HepG2 (cell line): ENCODE results near the gene SEC61A1. TPM values are rescaled to one million over a fixed set of nuclear protein-coding genes. Genes with fewer than 3 reads are reported as not detected.

Source experiments
- ATAC-seq: fragments of 200-7000 bp; cut with Tn5 transposase; 3 replicates; pipeline ENCODE4 v1.9.1; 2020; ENCODE audit warnings: mild to moderate bottlenecking, moderate library complexity
- BruUV-seq: library from RNA; stranded (reverse); fragments of 400-500 nt; replicated peaks from 2 replicates; lab custom pipeline; 2021; lab: Mats Ljungman, UMichigan
- CTCF ChIA-PET: fragments of 300-600 bp; formaldehyde crosslinking; extraction: SDS; loops from one replicate; lab custom pipeline; 2021; ENCODE audit warnings: low total read pairs, inconsistent platforms, low intra/inter-chr PET ratio; lab: Yijun Ruan, JAX
- POLR2A ChIA-PET: fragments of 350-600 bp; sonication (Branson Sonifier 250); formaldehyde crosslinking; loops from one replicate; lab custom pipeline; 2020; ENCODE audit warnings: antibody characterized with exemption, inconsistent platforms; lab: Yijun Ruan, JAX
- DNase-seq: peaks from one replicate; pipeline ENCODE4 v3.0.0-alpha.2; 2015; ENCODE audit warnings: low spot score
- FAIRE-seq: peaks from 3 replicates; lab custom pipeline; 2011; peaks lifted over from hg19 to GRCh38; lab: Jason Lieb, UNC
- H2AFZ ChIP-seq: one replicate; pipeline ENCODE4 v1.6.1; 2011; ENCODE audit warnings: low read length, inconsistent platforms
- H3K27ac ChIP-seq: fragments of 300-600 bp; 3 replicates; pipeline ENCODE4 v1.8.0; 2011; ENCODE audit warnings: mixed run types, mild to moderate bottlenecking, mixed read lengths, low read length, inconsistent platforms; ENCODE audit not compliant: insufficient read depth; ENCODE audit errors: extremely low read length
- H3K27me3 ChIP-seq, 2 experiments: fragments of 200-600 bp in 1 of 2; 2 replicates in 1 of 2; 3 replicates in 1 of 2; pipeline versions ENCODE4 v1.6.0 to v1.8.0; 2011; ENCODE audit warnings: low read length in 2 of 2, mild to moderate bottlenecking in 2 of 2, moderate library complexity in 2 of 2, inconsistent platforms in 1 of 2; ENCODE audit not compliant: insufficient read depth in 2 of 2, control insufficient read depth in 1 of 2
- H3K36me3 ChIP-seq, 2 experiments: fragments of 200-600 bp in 1 of 2; replicated peaks in 1 of 2; 2 replicates in 1 of 2; 3 replicates in 1 of 2; pipeline versions ENCODE4 v1.5.1 to v1.8.0; 2011; ENCODE audit warnings: low read length in 2 of 2, inconsistent platforms in 1 of 2; ENCODE audit not compliant: insufficient read depth in 2 of 2, control insufficient read depth in 1 of 2
- H3K4me1 ChIP-seq: 2 replicates; pipeline ENCODE4 v1.5.1; 2012; ENCODE audit warnings: low read length, inconsistent platforms; ENCODE audit not compliant: insufficient read depth
- H3K4me2 ChIP-seq: 2 replicates; pipeline ENCODE4 v1.6.0; 2011; ENCODE audit warnings: low read depth, low read length, inconsistent platforms
- H3K4me3 ChIP-seq, 3 experiments: fragments of 200-600 bp in 1 of 3; sonication (generic), shearing (Covaris generic) in 1 of 3; replicated peaks in 1 of 3; 2 replicates each; pipeline ENCODE4 v1.5.1; 2011 to 2016; ENCODE audit warnings: low read length in 3 of 3, inconsistent platforms in 2 of 3, low read depth in 2 of 3, mild to moderate bottlenecking in 2 of 3, control low read depth in 1 of 3, mixed read lengths in 1 of 3; ENCODE audit not compliant: insufficient read depth in 1 of 3
- H3K79me2 ChIP-seq: one replicate; pipeline ENCODE4 v1.6.1; 2011; ENCODE audit warnings: low read length, inconsistent platforms; ENCODE audit not compliant: insufficient read depth
- H3K9ac ChIP-seq: 2 replicates; pipeline ENCODE4 v1.6.0; 2011; ENCODE audit warnings: mild to moderate bottlenecking, low read depth, low read length, inconsistent platforms; ENCODE audit not compliant: insufficient read depth
- H3K9me3 ChIP-seq: 2 replicates; pipeline ENCODE4 v1.5.1; 2012; ENCODE audit warnings: mild to moderate bottlenecking, low read length
- H4K20me1 ChIP-seq: 2 replicates; pipeline ENCODE4 v1.6.0; 2011; ENCODE audit warnings: inconsistent platforms, mild to moderate bottlenecking, low read length, moderate library complexity; ENCODE audit not compliant: insufficient read depth
- ERF ChIP-seq: IDR thresholded peaks from 2 replicates; pipeline ENCODE4 v1.6.1; 2018; ENCODE audit warnings: missing biosample characterization, missing genetic modification reagents
- HNF4G ChIP-seq, 2 experiments: sonication (generic) in 1 of 2; formaldehyde crosslinking in 1 of 2; IDR thresholded peaks; 2 replicates each; pipeline versions ENCODE4 v1.4.0 to v1.6.1; 2011 to 2020; ENCODE audit warnings: borderline replicate concordance in 2 of 2, low read depth in 2 of 2, mild to moderate bottlenecking in 2 of 2, low read length in 1 of 2, missing genetic modification reagents in 1 of 2, moderate library complexity in 1 of 2
- MAFG ChIP-seq: sonication (generic); formaldehyde crosslinking; IDR thresholded peaks from 2 replicates; pipeline ENCODE4 v1.5.1; 2020; ENCODE audit warnings: mild to moderate bottlenecking, missing genetic modification reagents
- NR2F1 ChIP-seq, 2 experiments: fragments of 450-650 bp in 1 of 2; formaldehyde crosslinking in 1 of 2; IDR thresholded peaks; 2 replicates each; pipeline versions ENCODE4 v1.5.0 to v1.6.1; 2016 to 2020; ENCODE audit warnings: mild to moderate bottlenecking in 1 of 2, missing compliant biosample characterization in 1 of 2, missing genetic modification reagents in 1 of 2, moderate library complexity in 1 of 2
- NRL ChIP-seq: sonication (generic); formaldehyde crosslinking; IDR thresholded peaks from 2 replicates; pipeline ENCODE4 v1.5.0; 2020; ENCODE audit warnings: missing genetic modification reagents, mild to moderate bottlenecking, moderate library complexity, borderline replicate concordance
- PHF8 ChIP-seq: sonication (generic); formaldehyde crosslinking; IDR thresholded peaks from 2 replicates; pipeline ENCODE4 v1.5.0; 2020; ENCODE audit warnings: missing genetic modification reagents
- RXRB ChIP-seq: IDR thresholded peaks from 2 replicates; pipeline ENCODE4 v1.6.1; 2016; ENCODE audit warnings: borderline replicate concordance, missing genetic modification reagents, missing compliant biosample characterization
- TEF ChIP-seq: sonication (generic); formaldehyde crosslinking; IDR thresholded peaks from 2 replicates; pipeline ENCODE4 v1.5.0; 2020; ENCODE audit warnings: missing genetic modification reagents
- TMF1 ChIP-seq: sonication (generic); formaldehyde crosslinking; IDR thresholded peaks from 2 replicates; pipeline ENCODE4 v1.8.1; 2022; ENCODE audit warnings: low read depth, missing genetic modification reagents
- TRIM22 ChIP-seq: fragments of 450-650 bp; IDR thresholded peaks from 2 replicates; pipeline ENCODE4 v1.6.1; 2017
- ZNF234 ChIP-seq: sonication (generic); formaldehyde crosslinking; conservative IDR thresholded peaks from 2 replicates; pipeline ENCODE4 v1.5.1; 2020; ENCODE audit warnings: mild to moderate bottlenecking, missing genetic modification reagents
- ZNF367 ChIP-seq: sonication (generic); formaldehyde crosslinking; IDR thresholded peaks from 2 replicates; pipeline ENCODE4 v1.4.0; 2020; ENCODE audit warnings: missing genetic modification reagents, borderline replicate concordance
- ZNF557 ChIP-seq: sonication (generic); formaldehyde crosslinking; IDR thresholded peaks from 2 replicates; pipeline ENCODE4 v1.4.0; 2020; ENCODE audit warnings: missing genetic modification reagents
- ZNF569 ChIP-seq: sonication (generic); formaldehyde crosslinking; IDR thresholded peaks from 2 replicates; pipeline ENCODE4 v1.5.0; 2020; ENCODE audit warnings: mild to moderate bottlenecking, missing genetic modification reagents, moderate library complexity, borderline replicate concordance
- ZNF678 ChIP-seq: sonication (generic); formaldehyde crosslinking; IDR thresholded peaks from 2 replicates; pipeline ENCODE4 v1.4.0; 2020; ENCODE audit warnings: mild to moderate bottlenecking, missing genetic modification reagents
- ZNF713 ChIP-seq: sonication (generic); formaldehyde crosslinking; IDR thresholded peaks from 2 replicates; pipeline ENCODE4 v1.4.0; 2020; ENCODE audit warnings: mild to moderate bottlenecking, missing genetic modification reagents
- ZNF839 ChIP-seq: sonication (generic); formaldehyde crosslinking; IDR thresholded peaks from 2 replicates; pipeline ENCODE4 v1.4.0; 2020; ENCODE audit warnings: missing genetic modification reagents, mild to moderate bottlenecking, borderline replicate concordance
- WGBS: methylation state at CpG from one replicate; pipeline ENCODE4 v1.1.6; 2017; ENCODE audit warnings: low lambda C conversion rate; 5-methylcytosine and 5-hydroxymethylcytosine counted together
- in situ Hi-C: cut with HindIII; loops from 2 replicates; pipeline ENCODE4 v1.10.0; 2017; ENCODE audit warnings: low pct_unique_long_range_greater_than_20kb; ENCODE audit not compliant: extremely low pct_ligation_motif_present
- intact Hi-C: fragments of 100-400 bp; cut with micrococcal nuclease; formaldehyde crosslinking; loops from one replicate; pipeline ENCODE4 v1.10.0; 2022; ENCODE audit not compliant: unreplicated experiment
- polyA plus RNA-seq, 8 experiments: library from polyadenylated mRNA; depleted of rRNA in 3 of 8; stranded (reverse) in 7 of 8; unstranded in 1 of 8; fragments of >200 nt; fragmentation: Illumina TruSeq in 4 of 8; extraction: Trizol in 4 of 8; gene quantifications; 2 replicates each; pipeline versions ENCODE4 v1.2.1 to v1.2.3, GENCODE V29; 2011 to 2016; ENCODE audit warnings: low read depth in 4 of 8, missing spikeins in 1 of 8, mixed read lengths in 1 of 8; ENCODE audit not compliant: insufficient read depth in 1 of 8
- total RNA-seq, 5 experiments: library from RNA; depleted of rRNA; stranded (reverse); fragments of >200 nt; fragmentation: Illumina TruSeq; extraction: Trizol; gene quantifications; 2 replicates each; pipeline ENCODE4 v1.2.3, GENCODE V29; 2016; ENCODE audit warnings: low read depth in 1 of 5
- TF ChIP-seq, protein P1 (sequence below): sonication (generic); formaldehyde crosslinking; IDR thresholded peaks from 2 replicates; pipeline ENCODE4 v1.4.0; 2020; ENCODE audit warnings: mild to moderate bottlenecking, missing genetic modification reagents
- TF ChIP-seq, protein P2 (sequence below): IDR thresholded peaks from 2 replicates; pipeline ENCODE4 v1.6.1; 2012; ENCODE audit warnings: low read depth, low read length, improper control_type of control experiment
- TF ChIP-seq, protein P3 (sequence below), 2 experiments: fragments of 450-650 bp in 1 of 2; sonication (generic) in 1 of 2; formaldehyde crosslinking; IDR thresholded peaks; 2 replicates each; pipeline versions ENCODE4 v1.5.0 to v1.8.0; 2020 to 2022; ENCODE audit warnings: mild to moderate bottlenecking in 1 of 2, missing genetic modification reagents in 1 of 2

The SEC61A1 gene
- total and polyA plus RNA-seq, 2 of the 13 experiments (the other 11 are each of a cell fraction or from before 2014, with no cell fraction given), result 170 to 203 TPM

- TF ChIP-seq, protein P1, sequence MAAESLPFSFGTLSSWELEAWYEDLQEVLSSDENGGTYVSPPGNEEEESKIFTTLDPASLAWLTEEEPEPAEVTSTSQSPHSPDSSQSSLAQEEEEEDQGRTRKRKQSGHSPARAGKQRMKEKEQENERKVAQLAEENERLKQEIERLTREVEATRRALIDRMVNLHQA (CRISPR knock-in tag), result no peak
- TF ChIP-seq NRL (no peak), ZNF557 (CRISPR knock-in tag) (no peak), ZNF234 (CRISPR knock-in tag) (no peak), HNF4G (IDR thresholded peaks at IDR 0.05; ENCODE audit: borderline replicate concordance, low read depth, low read length) (no peak), HNF4G (CRISPR knock-in tag; IDR thresholded peaks at IDR 0.05; ENCODE audit: borderline replicate concordance, low read depth) (no peak), RXRB (CRISPR knock-in tag) (no peak), TEF (CRISPR knock-in tag) (no peak), MAFG (CRISPR knock-in tag) (no peak), ZNF839 (CRISPR knock-in tag) (no peak)
- TF ChIP-seq, protein P2, sequence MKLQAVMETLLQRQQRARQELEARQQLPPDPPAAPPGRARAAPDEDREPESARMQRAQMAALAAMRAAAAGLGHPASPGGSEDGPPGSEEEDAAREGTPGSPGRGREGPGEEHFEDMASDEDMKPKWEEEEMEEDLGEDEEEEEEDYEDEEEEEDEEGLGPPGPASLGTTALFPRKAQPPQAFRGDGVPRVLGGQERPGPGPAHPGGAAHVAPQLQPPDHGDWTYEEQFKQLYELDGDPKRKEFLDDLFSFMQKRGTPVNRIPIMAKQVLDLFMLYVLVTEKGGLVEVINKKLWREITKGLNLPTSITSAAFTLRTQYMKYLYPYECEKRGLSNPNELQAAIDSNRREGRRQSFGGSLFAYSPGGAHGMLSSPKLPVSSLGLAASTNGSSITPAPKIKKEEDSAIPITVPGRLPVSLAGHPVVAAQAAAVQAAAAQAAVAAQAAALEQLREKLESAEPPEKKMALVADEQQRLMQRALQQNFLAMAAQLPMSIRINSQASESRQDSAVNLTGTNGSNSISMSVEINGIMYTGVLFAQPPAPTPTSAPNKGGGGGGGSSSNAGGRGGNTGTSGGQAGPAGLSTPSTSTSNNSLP, result no peak
Observed at GRCh38 chr3:128040041-128040440, 12.2 kb upstream of the SEC61A1 start (continued).

GRCh38 chr3:128040660-128041059, 11.6 kb upstream of the SEC61A1 start:
- peaks cover 0 to 7% of the 10 kb centered on the region in 2 experiments; a peak in 2 of 5 replicates for H3K27me3 ChIP-seq
- no peak for ATAC-seq
- 0% methylated on average over 1 of the region's 1 CpG for WGBS
- H3K79me2 ChIP-seq, result no peaks in the 10 kb centered on the region
- intact Hi-C loops (no loop called here), in situ Hi-C loops (no loop called here)
- H3K9me3 ChIP-seq, result no peaks in the 10 kb centered on the region
- ChIA-PET CTCF (no interaction called here), POLR2A (no interaction called here)
- H2AFZ ChIP-seq, result no peak overlapping the region
- no peak overlapping the region for H3K27ac ChIP-seq
- BruUV-seq, result no TSS peak
- DNase-seq, result no peak
- no peak overlapping the region for H3K9ac ChIP-seq
- no peaks in the 10 kb centered on the region for H4K20me1 ChIP-seq
- no peak overlapping the region for H3K4me2 ChIP-seq
- no peak for FAIRE-seq
- no peaks in the 10 kb centered on the region for H3K36me3 ChIP-seq
- H3K4me3 ChIP-seq, result no peak overlapping the region
- H3K4me1 ChIP-seq, result peaks cover 22% of the 10 kb centered on the region
- TF ChIP-seq ZNF367 (no peak), NR2F1 (CRISPR knock-in tag; IDR thresholded peaks at IDR 0.05) (no peak), ZNF569 (no peak), ZNF678 (CRISPR knock-in tag) (no peak), ZNF713 (no peak), NRL (no peak), PHF8 (no peak), TRIM22 (no peak), ERF (CRISPR knock-in tag) (no peak), TMF1 (CRISPR knock-in tag) (no peak)
- TF ChIP-seq, protein P3, sequence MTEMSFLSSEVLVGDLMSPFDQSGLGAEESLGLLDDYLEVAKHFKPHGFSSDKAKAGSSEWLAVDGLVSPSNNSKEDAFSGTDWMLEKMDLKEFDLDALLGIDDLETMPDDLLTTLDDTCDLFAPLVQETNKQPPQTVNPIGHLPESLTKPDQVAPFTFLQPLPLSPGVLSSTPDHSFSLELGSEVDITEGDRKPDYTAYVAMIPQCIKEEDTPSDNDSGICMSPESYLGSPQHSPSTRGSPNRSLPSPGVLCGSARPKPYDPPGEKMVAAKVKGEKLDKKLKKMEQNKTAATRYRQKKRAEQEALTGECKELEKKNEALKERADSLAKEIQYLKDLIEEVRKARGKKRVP (CRISPR knock-in tag; IDR thresholded peaks at IDR 0.05), result no peak
